ENCODE data around the gene BBS9. TPM values are rescaled to one million over a fixed set of nuclear protein-coding genes. Genes with fewer than 3 reads are reported as not detected.

The BBS9 gene
- total and polyA plus RNA-seq, 2 donors (not counting 3 experiments of a cell fraction or from before 2014, with no cell fraction given) = 5.7 to 17.4 TPM

GRCh38 chr7:33531888-33532287 is 402.5 kb downstream of the BBS9 start:
- Histone ChIP-seq H3K4me2 (ENCODE audit: insufficient read depth, low read length) (no peak overlapping the region), H4K20me1 (replicated peaks; ENCODE audit: control insufficient read depth, extremely low read depth, insufficient read depth, low read length) (no peaks in the 10 kb centered on the region), H3K4me3 (replicated peaks in 1 of 3; ENCODE audit: insufficient read depth in 1 of 3, low read depth in 1 of 3, low read length in 3 of 3) (no peak overlapping the region), H3K9me3 (replicated peaks; ENCODE audit: control insufficient read depth, insufficient read depth, low read length) (no peaks in the 10 kb centered on the region), H3K79me2 (ENCODE audit: control insufficient read depth, insufficient read depth, low read length) (no peaks in the 10 kb centered on the region), H3K9me1 (replicated peaks; ENCODE audit: control insufficient read depth, extremely low read depth, insufficient read depth, low read length) (no peaks in the 10 kb centered on the region), H3K36me3 (ENCODE audit: control insufficient read depth in 2 of 2, extremely low read depth in 1 of 2, insufficient read depth in 2 of 2, low read length in 2 of 2) (no peaks in the 10 kb centered on the region), H2AFZ (ENCODE audit: low read depth, low read length) (no peak overlapping the region), H3K9ac (replicated peaks; ENCODE audit: extremely low read depth, insufficient read depth, low read length) (no peak overlapping the region), H3K4me1 (ENCODE audit: control insufficient read depth, extremely low read depth, insufficient read depth, low read length) (no peaks in the 10 kb centered on the region), H3K27ac (ENCODE audit: insufficient read depth, low read depth, low read length) (no peak overlapping the region), H3K27me3 (ENCODE audit: control insufficient read depth in 2 of 2, insufficient read depth in 2 of 2, low read length in 2 of 2) (no peaks in the 10 kb centered on the region)
- ChIA-PET POLR2A (no interaction called here), CTCF (no interaction called here)
- TF ChIP-seq JUN (IDR thresholded peaks at IDR 0.05; ENCODE audit: borderline replicate concordance, insufficient read depth, insufficient read length, low read depth) = no peak
- no peak for TF ChIP-seq EZH2 (IDR thresholded peaks at IDR 0.05; ENCODE audit: borderline replicate concordance, low read depth, low read length, severe bottlenecking)
- no peak for TF ChIP-seq GATA2 (IDR thresholded peaks at IDR 0.05; ENCODE audit: insufficient read depth, insufficient read length, low read depth, low read length)
- no peak for TF ChIP-seq MAX (IDR thresholded peaks at IDR 0.05; ENCODE audit: insufficient read depth, insufficient read length)
- no peak for TF ChIP-seq CTCF (IDR thresholded peaks at IDR 0.05; ENCODE audit: extremely low read depth in 1 of 2, insufficient read depth in 1 of 2, low read depth in 1 of 2, low read length in 2 of 2)
- no peak for TF ChIP-seq POLR2AphosphoS5 (IDR thresholded peaks at IDR 0.05; ENCODE audit: insufficient read depth, low read depth, low read length)
- no peak for TF ChIP-seq FOS (IDR thresholded peaks at IDR 0.05; ENCODE audit: borderline replicate concordance, insufficient read depth, low read length)
- TF ChIP-seq POLR2A (IDR thresholded peaks at IDR 0.05; ENCODE audit: low read depth, low read length) = no peak
- no peak for TF ChIP-seq MYC (IDR thresholded peaks at IDR 0.05; ENCODE audit: low read depth, low read length)
- dilution Hi-C loops (cut with MboI; ENCODE audit: extremely low pct_ligation_motif_present, low sequenced_read_pairs) = no loop called here
- no TSS peak for BruUV-seq (replicated peaks)
- DNase-seq (ENCODE audit: low read depth, low spot score) (no peak), FAIRE-seq (no peak)
- intact Hi-C loops (cut with micrococcal nuclease) = no loop called here

All from endothelial cell of umbilical vein (primary cell).